ACC112 (cell line): ENCODE data around the gene NR6A1.

ENCODE experiments used
- H2AFZ ChIP-seq: fragments of 200-600 bp; sonication (generic); one replicate; pipeline ENCODE4 v1.6.0; 2017; ENCODE audit warnings: antibody characterized with exemption, low read length; ENCODE audit not compliant: unreplicated experiment
- H3K27ac ChIP-seq: fragments of 200-600 bp; sonication (generic); 2 replicates; pipeline ENCODE4 v1.5.1; 2014; ENCODE audit warnings: low read depth, mild to moderate bottlenecking, antibody characterized with exemption, low read length, moderate library complexity
- H3K27me3 ChIP-seq: fragments of 200-600 bp; sonication (generic); 2 replicates; pipeline ENCODE4 v1.6.1; 2014; ENCODE audit warnings: mild to moderate bottlenecking, antibody characterized with exemption, low read length, moderate library complexity, mixed read lengths; ENCODE audit not compliant: insufficient read depth
- H3K36me3 ChIP-seq: fragments of 200-600 bp; sonication (generic); 2 replicates; pipeline ENCODE4 v1.6.1; 2016; ENCODE audit warnings: mild to moderate bottlenecking, antibody characterized with exemption, low read length, moderate library complexity, mixed read lengths; ENCODE audit not compliant: insufficient read depth
- H3K4me1 ChIP-seq: fragments of 200-600 bp; sonication (generic); one replicate; pipeline ENCODE4 v1.6.1; 2016; ENCODE audit warnings: low read length, mixed read lengths; ENCODE audit not compliant: insufficient read depth, unreplicated experiment, control insufficient read depth
- H3K4me3 ChIP-seq: fragments of 200-600 bp; sonication (generic); 2 replicates; pipeline ENCODE4 v1.5.1; 2014; ENCODE audit warnings: mild to moderate bottlenecking, low read depth, low read length
- H3K79me2 ChIP-seq: fragments of 200-600 bp; sonication (generic); one replicate; pipeline ENCODE4 v1.6.0; 2016; ENCODE audit warnings: low read length; ENCODE audit not compliant: control insufficient read depth, unreplicated experiment, insufficient read depth

Gene NR6A1

GRCh38 chr9:124795881-124796431 lies 24.8 kb upstream of the NR6A1 start:
- no peaks in the 10 kb centered on the region for H3K4me1 ChIP-seq
- H3K79me2 ChIP-seq, result no peaks in the 10 kb centered on the region
- H3K4me3 ChIP-seq, result no peak overlapping the region
- H3K36me3 ChIP-seq, result no peaks in the 10 kb centered on the region
- peaks cover 6% of the 10 kb centered on the region; the same call in 1 of the 2 replicates for H3K27me3 ChIP-seq
- H3K27ac ChIP-seq, result no peak overlapping the region
- no peak overlapping the region for H2AFZ ChIP-seq

GRCh38 chr9:124794902-124795491 lies 23.9 kb upstream of the NR6A1 start:
- Histone ChIP-seq H3K27ac (no peak overlapping the region), H3K4me1 (no peaks in the 10 kb centered on the region), H2AFZ (no peak overlapping the region), H3K4me3 (no peak overlapping the region), H3K79me2 (no peaks in the 10 kb centered on the region), H3K27me3 (peaks cover 2% of the 10 kb centered on the region; the same call in 1 of the 2 replicates), H3K36me3 (no peaks in the 10 kb centered on the region)

GRCh38 chr9:124793015-124793541 lies 22.0 kb upstream of the NR6A1 start:
- Histone ChIP-seq H3K79me2 (no peaks in the 10 kb centered on the region), H3K27me3 (0 out of 2 replicates have a peak, but pooled peaks cover 4% of the 10 kb centered on the region), H2AFZ (no peak overlapping the region), H3K36me3 (no peaks in the 10 kb centered on the region), H3K4me3 (no peak overlapping the region), H3K27ac (no peak overlapping the region), H3K4me1 (no peaks in the 10 kb centered on the region)

DNA sequence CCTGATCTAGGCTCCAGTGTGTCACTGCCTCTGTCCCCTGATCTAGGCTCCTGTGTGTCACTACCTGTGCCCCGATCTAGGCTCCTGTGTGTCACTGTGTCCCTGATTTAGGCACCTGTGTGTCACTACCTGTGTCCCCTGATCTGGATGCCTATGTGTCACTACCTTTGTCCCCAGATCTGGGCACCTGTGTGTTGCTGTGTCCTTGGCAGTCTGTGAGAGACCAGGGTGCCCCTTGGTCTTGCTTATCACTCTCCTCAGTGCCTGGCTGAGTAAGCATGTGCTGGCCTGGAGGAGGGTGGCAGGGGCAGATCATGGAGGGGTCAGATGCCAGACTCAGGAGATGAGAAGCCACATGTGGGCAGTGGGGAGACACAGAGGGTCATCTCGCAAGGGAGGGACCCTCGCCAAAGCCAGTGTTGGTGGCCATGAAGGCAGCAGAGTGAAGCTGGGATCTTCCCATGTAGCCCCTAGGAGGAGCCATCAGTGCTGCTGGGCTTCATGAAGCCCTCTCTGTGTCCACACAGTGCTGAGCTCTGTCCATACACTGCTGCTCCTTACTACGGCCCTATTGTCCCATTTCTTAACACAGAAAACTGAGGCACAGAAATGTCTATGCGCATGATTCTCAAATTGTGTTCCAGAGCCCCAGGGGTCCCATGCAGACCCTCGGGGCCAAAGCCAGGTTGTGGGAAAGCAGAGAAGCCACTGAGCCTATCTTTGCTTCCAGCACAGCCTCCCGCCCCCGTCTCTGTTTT lies 21.3 kb upstream of the NR6A1 start:
- no peak overlapping the region for H3K27ac ChIP-seq
- no peaks in the 10 kb centered on the region for H3K4me1 ChIP-seq
- H2AFZ ChIP-seq, result no peak overlapping the region
- no peaks in the 10 kb centered on the region for H3K36me3 ChIP-seq
- H3K4me3 ChIP-seq, result no peak overlapping the region
- H3K79me2 ChIP-seq, result no peaks in the 10 kb centered on the region
- 0 out of 2 replicates have a peak, but pooled peaks cover 4% of the 10 kb centered on the region for H3K27me3 ChIP-seq

- Histone ChIP-seq H3K27ac (no peak overlapping the region), H3K4me3 (no peak overlapping the region), H3K79me2 (no peaks in the 10 kb centered on the region), H3K36me3 (no peaks in the 10 kb centered on the region), H2AFZ (no peak overlapping the region), H3K4me1 (no peaks in the 10 kb centered on the region), H3K27me3 (0 out of 2 replicates have a peak, but pooled peaks cover 4% of the 10 kb centered on the region)
Observed at GRCh38 chr9:124790801-124791505, 19.8 kb upstream of the NR6A1 start.

- H3K27ac ChIP-seq, result no peak overlapping the region
- H3K4me1 ChIP-seq, result no peaks in the 10 kb centered on the region
- no peaks in the 10 kb centered on the region for H3K79me2 ChIP-seq
- 0 out of 2 replicates have a peak, but pooled peaks cover 4% of the 10 kb centered on the region for H3K27me3 ChIP-seq
- H3K36me3 ChIP-seq, result no peaks in the 10 kb centered on the region
- no peak overlapping the region for H3K4me3 ChIP-seq
- H2AFZ ChIP-seq, result no peak overlapping the region
Observed at GRCh38 chr9:124790301-124790700, 19.2 kb upstream of the NR6A1 start.

GRCh38 chr9:124789531-124789930 lies 18.4 kb upstream of the NR6A1 start:
- no peak overlapping the region for H2AFZ ChIP-seq
- H3K27me3 ChIP-seq, result 0 out of 2 replicates have a peak, but pooled peaks cover 4% of the 10 kb centered on the region
- H3K4me1 ChIP-seq, result no peaks in the 10 kb centered on the region
- H3K79me2 ChIP-seq, result no peaks in the 10 kb centered on the region
- no peaks in the 10 kb centered on the region for H3K36me3 ChIP-seq
- H3K4me3 ChIP-seq, result no peak overlapping the region
- no peak overlapping the region for H3K27ac ChIP-seq

DNA sequence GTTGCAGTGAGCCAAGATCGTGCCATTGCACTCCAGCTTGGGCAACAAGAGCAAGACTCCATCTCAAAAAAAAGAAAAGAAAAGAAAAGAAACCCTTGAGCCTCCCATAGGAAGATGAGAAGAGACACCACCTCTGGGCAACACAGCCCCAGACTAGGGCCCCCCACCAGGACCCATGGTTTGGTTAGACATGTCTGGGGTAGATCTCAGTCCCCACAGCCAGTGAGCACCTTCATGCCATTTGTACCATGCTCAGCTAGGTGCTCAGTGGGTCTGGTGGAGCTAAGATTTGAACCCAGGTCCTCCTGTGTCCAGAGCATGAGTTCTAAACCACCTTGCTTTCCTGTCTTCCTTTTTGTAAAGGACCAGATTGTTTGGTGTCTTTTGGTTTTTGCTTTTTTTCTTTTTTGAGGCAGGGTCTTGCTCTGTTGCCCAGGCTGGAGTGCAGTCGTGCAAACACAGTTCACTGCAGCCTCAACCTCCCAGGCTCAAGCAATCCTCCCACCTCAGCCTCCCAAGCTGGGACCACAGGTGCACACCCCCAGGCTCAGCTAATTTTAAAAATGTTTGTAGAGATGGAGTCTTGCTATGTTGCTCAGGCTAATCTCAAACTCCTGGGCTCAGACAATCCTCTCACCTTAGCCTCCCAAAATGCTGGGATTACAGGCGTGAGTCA lies 17.6 kb upstream of the NR6A1 start:
- no peak overlapping the region for H3K4me3 ChIP-seq
- no peaks in the 10 kb centered on the region for H3K79me2 ChIP-seq
- H3K27me3 ChIP-seq, result 0 out of 2 replicates have a peak, but pooled peaks cover 4% of the 10 kb centered on the region
- H3K36me3 ChIP-seq, result no peaks in the 10 kb centered on the region
- H2AFZ ChIP-seq, result no peak overlapping the region
- no peaks in the 10 kb centered on the region for H3K4me1 ChIP-seq
- H3K27ac ChIP-seq, result no peak overlapping the region

DNA sequence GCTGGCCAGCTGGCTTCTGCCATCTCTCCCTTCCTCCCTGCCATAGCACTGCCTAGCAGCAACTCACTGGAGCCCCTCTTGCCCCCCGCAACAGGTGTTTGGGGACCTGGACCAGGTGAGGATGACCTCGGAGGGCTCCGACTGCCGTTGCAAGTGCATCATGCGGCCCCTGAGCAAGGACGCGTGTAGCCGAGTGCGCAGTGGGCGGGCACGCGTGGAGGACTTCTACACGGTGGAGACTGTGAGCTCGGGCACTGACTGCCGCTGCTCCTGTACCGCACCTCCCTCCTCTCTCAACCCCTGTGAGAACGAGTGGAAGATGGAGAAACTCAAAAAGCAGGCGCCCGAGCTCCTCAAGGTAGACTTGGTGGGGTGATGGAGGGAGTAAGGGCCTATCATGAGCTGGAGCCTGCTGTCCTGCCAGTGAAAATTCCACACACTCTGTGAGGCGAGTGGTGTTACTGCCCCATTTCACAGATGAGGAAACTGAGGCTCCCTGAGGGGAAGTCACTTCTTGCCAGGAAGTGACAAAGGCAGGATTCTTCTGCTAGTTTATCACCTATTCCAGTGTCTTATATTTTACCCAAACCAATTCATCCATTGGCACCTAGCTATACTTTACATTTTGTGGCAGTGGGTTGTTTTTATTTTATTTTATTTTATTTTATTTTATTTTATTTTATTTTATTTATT lies 15.9 kb upstream of the NR6A1 start:
- Histone ChIP-seq H3K79me2 (no peaks in the 10 kb centered on the region), H3K36me3 (no peaks in the 10 kb centered on the region), H3K27me3 (0 out of 2 replicates have a peak, but pooled peaks cover 4% of the 10 kb centered on the region), H2AFZ (no peak overlapping the region), H3K4me3 (no peak overlapping the region), H3K27ac (no peak overlapping the region), H3K4me1 (no peaks in the 10 kb centered on the region)
